WTC11 (cell line): ENCODE measurements around the gene QRFPR. TPM values are rescaled to one million over a fixed set of nuclear protein-coding genes. Genes with fewer than 3 reads are reported as not detected.

Experiments
- ATAC-seq: fragments of 200-7000 bp; cut with Tn5 transposase; 2 replicates; pipeline ENCODE4 v1.10.0; 2021; ENCODE audit warnings: mild to moderate bottlenecking, moderate library complexity
- CTCF ChIA-PET: fragments of 300-600 bp; sonication (Branson Sonifier 250); formaldehyde crosslinking; loops from one replicate; lab custom pipeline; 2021; ENCODE audit warnings: antibody characterized with exemption; lab: Charles Lee
- POLR2A ChIA-PET: fragments of 350-600 bp; sonication (Branson Sonifier 250); formaldehyde crosslinking; loops from one replicate; lab custom pipeline; 2021; ENCODE audit warnings: antibody characterized with exemption; lab: Charles Lee
- DNase-seq: peaks from one replicate; pipeline ENCODE4 v3.0.0; 2021; ENCODE audit warnings: low spot score
- H3K27ac Mint-ChIP-seq: 2 replicates; pipeline ENCODE4 v1.8.0; 2021; ENCODE audit warnings: mixed read lengths
- H3K27me3 Mint-ChIP-seq: 2 replicates; pipeline ENCODE4 v1.8.0; 2021; ENCODE audit warnings: low read depth, mild to moderate bottlenecking, moderate library complexity, mixed read lengths
- H3K36me3 Mint-ChIP-seq: 2 replicates; pipeline ENCODE4 v1.8.0; 2021; ENCODE audit warnings: mixed read lengths
- H3K4me1 Mint-ChIP-seq: 2 replicates; pipeline ENCODE4 v1.8.0; 2022; ENCODE audit warnings: mixed read lengths
- H3K4me3 Mint-ChIP-seq: 2 replicates; pipeline ENCODE4 v1.8.0; 2021; ENCODE audit warnings: mild to moderate bottlenecking, moderate library complexity, mixed read lengths
- H3K9me3 Mint-ChIP-seq: 2 replicates; pipeline ENCODE4 v1.8.0; 2021; ENCODE audit warnings: mixed read lengths
- CREB1 ChIP-seq: sonication (generic); formaldehyde crosslinking; IDR thresholded peaks from 2 replicates; pipeline ENCODE4 v1.8.0; 2023; ENCODE audit warnings: mild to moderate bottlenecking, missing genetic modification reagents
- E2F1 ChIP-seq: sonication (generic); formaldehyde crosslinking; IDR thresholded peaks from 2 replicates; pipeline ENCODE4 v1.8.0; 2022; ENCODE audit warnings: mild to moderate bottlenecking, missing genetic modification reagents
- EMX1 ChIP-seq: fragments of 250-450 bp; sonication (Bioruptor Pico); IDR thresholded peaks from 2 replicates; pipeline ENCODE4 v1.8.0; 2021; ENCODE audit warnings: mild to moderate bottlenecking
- ESRRA ChIP-seq: sonication (generic); formaldehyde crosslinking; IDR thresholded peaks from 2 replicates; pipeline ENCODE4 v1.8.1; 2022; ENCODE audit warnings: mild to moderate bottlenecking, missing genetic modification reagents, borderline replicate concordance
- HMGA2 ChIP-seq: fragments of 250-450 bp; sonication (Bioruptor Pico); IDR thresholded peaks from 2 replicates; pipeline ENCODE4 v1.4.0; 2021; ENCODE audit warnings: mild to moderate bottlenecking, moderate library complexity
- NFATC4 ChIP-seq: fragments of 250-450 bp; sonication (Bioruptor Pico); IDR thresholded peaks from 2 replicates; pipeline ENCODE4 v1.9.0; 2021; ENCODE audit warnings: mild to moderate bottlenecking
- NFE2L1 ChIP-seq: sonication (generic); formaldehyde crosslinking; IDR thresholded peaks from 2 replicates; pipeline ENCODE4 v1.8.1; 2023; ENCODE audit warnings: missing genetic modification reagents
- NFYB ChIP-seq: sonication (generic); formaldehyde crosslinking; conservative IDR thresholded peaks from 2 replicates; pipeline ENCODE4 v1.8.0; 2022; ENCODE audit warnings: low read depth, missing genetic modification reagents
- NR1H2 ChIP-seq: sonication (generic); formaldehyde crosslinking; IDR thresholded peaks from 2 replicates; pipeline ENCODE4 v1.9.0; 2021; ENCODE audit warnings: mild to moderate bottlenecking, moderate library complexity, missing genetic modification reagents
- SOX15 ChIP-seq: fragments of 250-450 bp; sonication (Bioruptor Pico); IDR thresholded peaks from 2 replicates; pipeline ENCODE4 v1.9.0; 2021; ENCODE audit warnings: mild to moderate bottlenecking
- TEAD1 ChIP-seq: sonication (generic); formaldehyde crosslinking; IDR thresholded peaks from 2 replicates; pipeline ENCODE4 v1.8.0; 2022; ENCODE audit warnings: mild to moderate bottlenecking, missing genetic modification reagents
- TEAD4 ChIP-seq: sonication (generic); formaldehyde crosslinking; IDR thresholded peaks from 2 replicates; pipeline ENCODE4 v1.8.0; 2022; ENCODE audit warnings: mild to moderate bottlenecking, missing genetic modification reagents
- ZNF219 ChIP-seq: sonication (generic); formaldehyde crosslinking; IDR thresholded peaks from 2 replicates; pipeline ENCODE4 v1.8.0; 2023; ENCODE audit warnings: missing genetic modification reagents, mild to moderate bottlenecking, borderline replicate concordance
- ZNF281 ChIP-seq: sonication (generic); formaldehyde crosslinking; IDR thresholded peaks from 2 replicates; pipeline ENCODE4 v1.8.0; 2023; ENCODE audit warnings: mild to moderate bottlenecking, missing genetic modification reagents
- ZNF317 ChIP-seq: sonication (generic); formaldehyde crosslinking; IDR thresholded peaks from 2 replicates; pipeline ENCODE4 v1.8.1; 2023; ENCODE audit warnings: low read depth, mild to moderate bottlenecking, moderate library complexity, missing genetic modification reagents, borderline replicate concordance
- ZNF396 ChIP-seq: fragments of 250-450 bp; sonication (Bioruptor Pico); IDR thresholded peaks from 2 replicates; pipeline ENCODE4 v1.8.0; 2021; ENCODE audit warnings: mild to moderate bottlenecking, moderate library complexity, borderline replicate concordance
- ZNF416 ChIP-seq: fragments of 250-450 bp; sonication (Bioruptor Pico); IDR thresholded peaks from 2 replicates; pipeline ENCODE4 v1.9.0; 2021; ENCODE audit warnings: mild to moderate bottlenecking, inconsistent platforms
- total RNA-seq: library from RNA; stranded (reverse); gene quantifications from 3 replicates; pipeline ENCODE4 v1.2.3, GENCODE V29; 2021
- TF ChIP-seq, protein P1 (sequence below): sonication (generic); formaldehyde crosslinking; IDR thresholded peaks from 2 replicates; pipeline ENCODE4 v1.8.1; 2023; ENCODE audit warnings: mild to moderate bottlenecking, missing genetic modification reagents

The QRFPR gene
- total RNA-seq, 1 experiment from 2014 or later: 0.68 TPM

DNA sequence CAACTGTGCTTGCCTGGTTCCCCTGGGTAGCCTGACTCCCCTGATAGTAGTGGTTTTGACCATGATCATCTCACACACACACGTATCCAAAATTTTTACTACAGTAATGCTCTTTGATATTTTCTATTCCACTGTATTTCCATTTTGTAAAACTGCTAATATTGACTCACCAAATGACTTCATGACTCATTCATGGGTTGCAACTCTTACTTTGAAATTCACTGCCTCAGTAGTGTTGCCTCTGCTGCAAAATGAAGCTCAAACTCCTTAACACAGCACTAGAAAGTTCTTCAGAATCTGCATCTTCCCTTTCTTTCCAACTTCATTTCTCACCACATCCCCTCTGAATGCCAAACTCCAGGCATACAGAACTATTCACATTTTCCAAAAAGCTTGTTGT is 20.3 kb downstream of the QRFPR start:
- Mint-ChIP-seq H3K36me3 (no peaks in the 10 kb centered on the region), H3K9me3 (no peaks in the 10 kb centered on the region), H3K27ac (no peak overlapping the region), H3K4me3 (no peak overlapping the region), H3K27me3 (no peaks in the 10 kb centered on the region), H3K4me1 (no peaks in the 10 kb centered on the region)
- DNase-seq: no peak
- ATAC-seq: no peak
- ChIA-PET POLR2A (no interaction called here), CTCF (interaction anchor here (2.3 to 4.8 kb wide), 2 partner anchors 10 to 61 kb away, joined by 5 to 24 read pairs; no protein-coding TSS in a partner anchor)
- TF ChIP-seq EMX1 (CRISPR knock-in tag): no peak
- no peak for TF ChIP-seq NFE2L1 (CRISPR knock-in tag)
- TF ChIP-seq CREB1 (CRISPR knock-in tag): no peak
- TF ChIP-seq E2F1: no peak
- TF ChIP-seq NFYB (CRISPR knock-in tag): no peak
- TF ChIP-seq ESRRA (CRISPR knock-in tag): no peak
- no peak for TF ChIP-seq ZNF281 (CRISPR knock-in tag)
- TF ChIP-seq, protein P1, sequence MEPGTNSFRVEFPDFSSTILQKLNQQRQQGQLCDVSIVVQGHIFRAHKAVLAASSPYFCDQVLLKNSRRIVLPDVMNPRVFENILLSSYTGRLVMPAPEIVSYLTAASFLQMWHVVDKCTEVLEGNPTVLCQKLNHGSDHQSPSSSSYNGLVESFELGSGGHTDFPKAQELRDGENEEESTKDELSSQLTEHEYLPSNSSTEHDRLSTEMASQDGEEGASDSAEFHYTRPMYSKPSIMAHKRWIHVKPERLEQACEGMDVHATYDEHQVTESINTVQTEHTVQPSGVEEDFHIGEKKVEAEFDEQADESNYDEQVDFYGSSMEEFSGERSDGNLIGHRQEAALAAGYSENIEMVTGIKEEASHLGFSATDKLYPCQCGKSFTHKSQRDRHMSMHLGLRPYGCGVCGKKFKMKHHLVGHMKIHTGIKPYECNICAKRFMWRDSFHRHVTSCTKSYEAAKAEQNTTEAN (CRISPR knock-in tag): no peak
- no peak for TF ChIP-seq NR1H2 (CRISPR knock-in tag)

DNA sequence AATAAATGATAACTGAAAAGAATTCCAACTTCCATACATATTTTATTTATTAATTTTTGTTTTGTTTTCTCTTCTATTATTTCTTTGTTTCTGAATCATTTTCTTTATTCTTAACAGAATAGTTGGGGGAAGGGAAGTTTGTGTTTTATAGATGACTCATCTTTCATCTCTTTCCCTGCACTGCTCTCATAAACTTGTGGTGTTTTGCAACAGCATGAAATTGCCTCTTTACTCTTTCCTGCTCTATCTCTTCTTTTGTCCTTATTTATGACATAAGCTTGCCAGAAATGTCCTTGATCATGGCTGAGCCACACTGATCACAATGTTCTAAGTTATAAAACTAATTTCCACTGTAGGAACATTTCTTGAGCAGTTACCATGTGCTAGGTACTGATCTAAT is 22.3 kb downstream of the QRFPR start:
- ChIA-PET CTCF (interaction anchor here (2.3 to 4.8 kb wide), 2 partner anchors 12 to 63 kb away, joined by 5 to 24 read pairs; no protein-coding TSS in a partner anchor), POLR2A (no interaction called here)
- Mint-ChIP-seq H3K36me3 (no peaks in the 10 kb centered on the region), H3K4me3 (no peak overlapping the region), H3K4me1 (no peaks in the 10 kb centered on the region), H3K9me3 (peaks cover 20% of the 10 kb centered on the region), H3K27me3 (peaks cover 6% of the 10 kb centered on the region), H3K27ac (no peak overlapping the region)
- DNase-seq (no peak), ATAC-seq (no peak)
- TF ChIP-seq ZNF416 (CRISPR knock-in tag) (no peak), TEAD1 (CRISPR knock-in tag) (no peak), TEAD4 (no peak), ZNF396 (no peak)

- DNase-seq: no peak
- no peak for TF ChIP-seq HMGA2 (CRISPR knock-in tag)
- no peak for TF ChIP-seq NFYB (CRISPR knock-in tag)
- no peak for TF ChIP-seq NFATC4 (CRISPR knock-in tag)
- no peak for TF ChIP-seq SOX15
- no peak for TF ChIP-seq ZNF317 (CRISPR knock-in tag)
- TF ChIP-seq ZNF219 (CRISPR knock-in tag): no peak
- TF ChIP-seq, protein P1 (CRISPR knock-in tag): no peak
- TF ChIP-seq, all 79 proteins: peak for 0
- Mint-ChIP-seq H3K27ac (no peak overlapping the region), H3K36me3 (no peaks in the 10 kb centered on the region), H3K4me1 (no peaks in the 10 kb centered on the region), H3K9me3 (peaks cover 21% of the 10 kb centered on the region), H3K27me3 (peaks cover 8% of the 10 kb centered on the region), H3K4me3 (no peak overlapping the region)
- POLR2A ChIA-PET: interaction anchor here (0.6 kb wide), 1 partner anchor 244 kb away, joined by 6 read pairs; no protein-coding TSS in a partner anchor
- CTCF ChIA-PET: no interaction called here
- ATAC-seq: no peak
Observed at GRCh38 chr4:121353213-121353612, 27.6 kb downstream of the QRFPR start.
